ENCODE results near the gene GAGE12G.
"Not testable (repeated sequence)": the region's sequence is repeated elsewhere in the genome, so short reads cannot be mapped to it uniquely, and the experiment has no call there.

Gene GAGE12G

GRCh38 chrX:49570100-49570499, at the start of gene GAGE12G:
Gene GAGE12G (plus strand): TSS chrX:49570400. CDS start chrX:49571555, 1,155 bp downstream.
- DNase-seq (ENCODE audit: low read depth): not testable (repeated sequence)

GRCh38 chrX:49531877-49532276, 38.3 kb upstream of the GAGE12G start, which contains the start of gene GAGE12C:
Gene GAGE12C (plus strand): TSS chrX:49532177. CDS start chrX:49533332, 1,155 bp downstream.
- not testable (repeated sequence) for DNase-seq (ENCODE audit: low read depth)

- not testable (repeated sequence) for DNase-seq (ENCODE audit: low read depth)
Measured at GRCh38 chrX:49541433-49541832, 28.8 kb upstream of the GAGE12G start, which contains the start of gene GAGE12D. Gene GAGE12D (plus strand): TSS chrX:49541733. CDS start chrX:49542888, 1,155 bp downstream.

GRCh38 chrX:49550989-49551388, 19.2 kb upstream of the GAGE12G start, which contains the start of gene GAGE12E:
Gene GAGE12E (plus strand): TSS chrX:49551289. CDS start chrX:49552444, 1,155 bp downstream.
- DNase-seq (ENCODE audit: low read depth): not testable (repeated sequence)

- not testable (repeated sequence) for DNase-seq (ENCODE audit: low read depth)
Measured at GRCh38 chrX:49560542-49560941, 9.7 kb upstream of the GAGE12G start, which contains the start of gene GAGE12F. Gene GAGE12F (plus strand): TSS chrX:49560842. CDS start chrX:49561997, 1,155 bp downstream.

GRCh38 chrX:49568728-49569127, 1.5 kb upstream of the GAGE12G start:
- DNase-seq (ENCODE audit: low read depth): not testable (repeated sequence)

GRCh38 chrX:49569152-49569551, 1.0 kb upstream of the GAGE12G start:
- not testable (repeated sequence) for DNase-seq (ENCODE audit: low read depth)

GRCh38 chrX:49579649-49580048, 9.4 kb downstream of the GAGE12G start, which contains the start of gene GAGE12H:
Gene GAGE12H (plus strand): TSS chrX:49579949. CDS start chrX:49581104, 1,155 bp downstream.
- not testable (repeated sequence) for DNase-seq (ENCODE audit: low read depth)

- not testable (repeated sequence) for DNase-seq (ENCODE audit: low read depth)
Measured at GRCh38 chrX:49589196-49589595, 19.0 kb downstream of the GAGE12G start, which contains the start of gene GAGE2A. Gene GAGE2A (plus strand): TSS chrX:49589496. CDS start chrX:49590651, 1,155 bp downstream.

- DNase-seq (ENCODE audit: low read depth): not testable (repeated sequence)
Measured at GRCh38 chrX:49589769-49590478, 19.7 kb downstream of the GAGE12G start.

GRCh38 chrX:49590488-49590887, 20.3 kb downstream of the GAGE12G start:
- DNase-seq (ENCODE audit: low read depth): not testable (repeated sequence)

- DNase-seq (ENCODE audit: low read depth): not testable (repeated sequence)
Measured at GRCh38 chrX:49598720-49599119, 28.5 kb downstream of the GAGE12G start, which contains the start of gene GAGE1. Gene GAGE1 (plus strand): TSS chrX:49599020. CDS start chrX:49600175, 1,155 bp downstream.

GRCh38 chrX:49610718-49611310, 40.6 kb downstream of the GAGE12G start:
- DNase-seq (ENCODE audit: low read depth): no peak

- DNase-seq (ENCODE audit: low read depth): no peak
Measured at GRCh38 chrX:49618574-49618973, 48.4 kb downstream of the GAGE12G start.
